GM21381 (cell line): ENCODE results near the gene RSPH10B2.
A peak's percentile ranks its signal among the peaks of the same experiment; 100 is the strongest.
"Not testable (repeated sequence)": the region's sequence is repeated elsewhere in the genome, so short reads cannot be mapped to it uniquely, and the experiment has no call there.

ENCODE experiments used
- ATAC-seq: cut with Tn5 transposase; IDR thresholded peaks from one replicate; pipeline ENCODE4 v1.9.1; 2021; ENCODE audit warnings: mild to moderate bottlenecking, moderate library complexity; ENCODE audit not compliant: unreplicated experiment

The RSPH10B2 gene

GRCh38 chr7:6753964-6754363 is at the start of gene RSPH10B2:
Gene RSPH10B2 (plus strand): TSS chr7:6754103. CDS start chr7:6757678, 3,575 bp downstream.
- ATAC-seq: not testable (repeated sequence)

- ATAC-seq: peak; percentile 29
These were observed 47.8 kb upstream of the RSPH10B2 start for GRCh38 chr7:6705959-6706665.

- peak; percentile 89 for ATAC-seq
These were observed 47.1 kb upstream of the RSPH10B2 start, which contains the start of gene ZNF12 for GRCh38 chr7:6706666-6707407. Gene ZNF12 (minus strand): TSS chr7:6706947. CDS start chr7:6705173, 1,774 bp downstream.

- no peak for ATAC-seq
These were observed 45.6 kb upstream of the RSPH10B2 start for GRCh38 chr7:6708304-6708703.

GRCh38 chr7:6709808-6710207 is 44.1 kb upstream of the RSPH10B2 start:
- ATAC-seq: no peak

GRCh38 chr7:6714360-6714759 is 39.5 kb upstream of the RSPH10B2 start:
- ATAC-seq: no peak

- not testable (repeated sequence) for ATAC-seq
These were observed 38.0 kb upstream of the RSPH10B2 start for GRCh38 chr7:6715898-6716297.

- ATAC-seq: no peak
These were observed 35.8 kb upstream of the RSPH10B2 start for GRCh38 chr7:6718124-6718523.

- not testable (repeated sequence) for ATAC-seq
These were observed 29.6 kb upstream of the RSPH10B2 start for GRCh38 chr7:6724351-6724750.

GRCh38 chr7:6725003-6725402 is 28.9 kb upstream of the RSPH10B2 start:
- peak; percentile 51 for ATAC-seq

- not testable (repeated sequence) for ATAC-seq
These were observed 27.6 kb upstream of the RSPH10B2 start for GRCh38 chr7:6726341-6726740.

GRCh38 chr7:6727663-6728062 is 26.2 kb upstream of the RSPH10B2 start:
- ATAC-seq: no peak

GRCh38 chr7:6728893-6729491 is 24.9 kb upstream of the RSPH10B2 start:
- ATAC-seq: not testable (repeated sequence)

GRCh38 chr7:6729492-6730342 is 24.2 kb upstream of the RSPH10B2 start:
- peak; percentile 92 for ATAC-seq

- ATAC-seq: no peak
These were observed 23.6 kb upstream of the RSPH10B2 start for GRCh38 chr7:6730343-6730633.

- not testable (repeated sequence) for ATAC-seq
These were observed 15.5 kb upstream of the RSPH10B2 start for GRCh38 chr7:6738415-6738814.

GRCh38 chr7:6744410-6745100 is 9.3 kb upstream of the RSPH10B2 start:
- not testable (repeated sequence) for ATAC-seq

GRCh38 chr7:6749335-6749734 is 4.6 kb upstream of the RSPH10B2 start:
- ATAC-seq: not testable (repeated sequence)

GRCh38 chr7:6750173-6750572 is 3.7 kb upstream of the RSPH10B2 start:
- ATAC-seq: not testable (repeated sequence)

- ATAC-seq: not testable (repeated sequence)
These were observed 7.3 kb downstream of the RSPH10B2 start for GRCh38 chr7:6761186-6761585.
